A549 (cell line): ENCODE results near the gene VSIG4. TPM values are rescaled to one million over a fixed set of nuclear protein-coding genes. Genes with fewer than 3 reads are reported as not detected.

Experiments used
- ATAC-seq, 2 experiments: fragments of 200-7000 bp in 1 of 2; fragments of >200 bp in 1 of 2; cut with Nextera tagmentation in 1 of 2; cut with Tn5 transposase in 1 of 2; 3 replicates each; pipeline versions ENCODE4 v1.8.0 to v1.9.1; 2018 to 2020; ENCODE audit warnings: mild to moderate bottlenecking in 1 of 2, moderate library complexity in 1 of 2
- CTCF ChIA-PET: fragments of 300-600 bp; sonication (Branson Sonifier 250); formaldehyde crosslinking; extraction: SDS; loops from one replicate; lab custom pipeline; 2021; ENCODE audit warnings: antibody characterized with exemption, inconsistent platforms; lab: Yijun Ruan, JAX
- POLR2A ChIA-PET: fragments of 350-600 bp; formaldehyde crosslinking; extraction: SDS; loops from one replicate; lab custom pipeline; 2021; ENCODE audit warnings: antibody characterized with exemption, inconsistent platforms; lab: Yijun Ruan, JAX
- DNase-seq, 2 experiments: peaks; one replicate each; pipeline versions ENCODE4 v3.0.0 to v3.0.0-alpha.2; 2011 to 2016; ENCODE audit warnings: low read depth in 1 of 2, low spot score in 1 of 2
- FAIRE-seq: peaks from 2 replicates; lab custom pipeline; 2011; peaks lifted over from hg19 to GRCh38; lab: Jason Lieb, UNC
- H3K27ac ChIP-seq, 2 experiments: fragments of >200 bp; sonication (Bioruptor Twin); formaldehyde crosslinking; 3 replicates each; pipeline ENCODE4 v1.5.1; 2016 to 2017
- H3K4me1 ChIP-seq: fragments of >200 bp; sonication (Bioruptor Twin); formaldehyde crosslinking; 3 replicates; pipeline ENCODE4 v1.6.1; 2016
- H3K4me2 ChIP-seq: fragments of >200 bp; sonication (Bioruptor Twin); formaldehyde crosslinking; 3 replicates; pipeline ENCODE4 v1.6.1; 2016
- H3K4me3 ChIP-seq: fragments of >200 bp; sonication (Bioruptor Twin); formaldehyde crosslinking; 3 replicates; pipeline ENCODE4 v1.5.1; 2016
- H3K9me3 ChIP-seq: fragments of >200 bp; sonication (Bioruptor Twin); formaldehyde crosslinking; 3 replicates; pipeline ENCODE4 v1.6.1; 2016
- BHLHE40 ChIP-seq: IDR thresholded peaks from 2 replicates; pipeline ENCODE4 v1.6.1; 2012; ENCODE audit warnings: low read depth, low read length, inconsistent platforms
- CBX2 ChIP-seq: fragments of 200-600 bp; sonication (generic); IDR thresholded peaks from 2 replicates; pipeline ENCODE4 v1.6.1; 2016; ENCODE audit warnings: low read depth, mild to moderate bottlenecking, borderline replicate concordance
- CBX8 ChIP-seq: fragments of 200-600 bp; sonication (generic); IDR thresholded peaks from 2 replicates; pipeline ENCODE4 v1.6.1; 2016
- CHD2 ChIP-seq: fragments of 150-350 bp; IDR thresholded peaks from 2 replicates; pipeline ENCODE4 v1.6.1; 2014; ENCODE audit warnings: low read length; ENCODE audit not compliant: partially characterized antibody
- EHF ChIP-seq: fragments of 250-450 bp; sonication (Bioruptor Pico); IDR thresholded peaks from 2 replicates; pipeline ENCODE4 v1.5.0; 2020; ENCODE audit warnings: mild to moderate bottlenecking
- EP300 ChIP-seq, 2 experiments: fragments of >200 bp; sonication (Bioruptor Twin); formaldehyde crosslinking; IDR thresholded peaks; 2 replicates in 1 of 2; 3 replicates in 1 of 2; pipeline ENCODE4 v1.6.1; 2016 to 2017
- FOSB ChIP-seq: fragments of 250-450 bp; sonication (Bioruptor Pico); IDR thresholded peaks from 2 replicates; pipeline ENCODE4 v1.5.0; 2020; ENCODE audit warnings: mild to moderate bottlenecking, moderate library complexity
- FOSL2 ChIP-seq, 2 experiments: fragments of 450-650 bp in 1 of 2; fragments of >200 bp in 1 of 2; sonication (Bioruptor Twin) in 1 of 2; formaldehyde crosslinking; IDR thresholded peaks; 2 replicates each; pipeline versions ENCODE4 v1.5.0 to v1.6.1; 2016 to 2020; ENCODE audit warnings: mild to moderate bottlenecking in 1 of 2, moderate library complexity in 1 of 2
- HDAC2 ChIP-seq: fragments of 200-600 bp; sonication (generic); IDR thresholded peaks from 2 replicates; pipeline ENCODE4 v1.6.1; 2016
- HEYL ChIP-seq: fragments of 250-450 bp; sonication (Bioruptor Pico); IDR thresholded peaks from 2 replicates; pipeline ENCODE4 v1.8.0; 2021; ENCODE audit warnings: mild to moderate bottlenecking, moderate library complexity
- HOXB13 ChIP-seq: fragments of 250-450 bp; sonication (Bioruptor Pico); IDR thresholded peaks from 2 replicates; pipeline ENCODE4 v1.5.0; 2020; ENCODE audit warnings: low read depth, mild to moderate bottlenecking, moderate library complexity
- HOXB5 ChIP-seq: fragments of 250-450 bp; sonication (Bioruptor Pico); IDR thresholded peaks from 2 replicates; pipeline ENCODE4 v1.5.0; 2020; ENCODE audit warnings: mild to moderate bottlenecking, moderate library complexity
- KDM5A ChIP-seq: fragments of 200-600 bp; sonication (generic); IDR thresholded peaks from 2 replicates; pipeline ENCODE4 v1.6.1; 2016; ENCODE audit warnings: antibody characterized with exemption, mild to moderate bottlenecking
- MAFK ChIP-seq: fragments of 450-650 bp; IDR thresholded peaks from 2 replicates; pipeline ENCODE4 v1.6.1; 2014; ENCODE audit not compliant: partially characterized antibody
- MAZ ChIP-seq: fragments of 150-350 bp; IDR thresholded peaks from 2 replicates; pipeline ENCODE4 v1.6.1; 2014; ENCODE audit warnings: antibody characterized with exemption, low read depth, low read length, borderline replicate concordance
- NPAS2 ChIP-seq: fragments of 250-450 bp; sonication (Bioruptor Pico); IDR thresholded peaks from 2 replicates; pipeline ENCODE4 v1.8.0; 2022; ENCODE audit warnings: mild to moderate bottlenecking, moderate library complexity, borderline replicate concordance
- PHF8 ChIP-seq: fragments of 200-600 bp; sonication (generic); IDR thresholded peaks from 2 replicates; pipeline ENCODE4 v1.6.1; 2016; ENCODE audit warnings: low read depth, mild to moderate bottlenecking, antibody characterized with exemption, moderate library complexity, borderline replicate concordance
- POLR2A ChIP-seq: IDR thresholded peaks from 2 replicates; pipeline ENCODE4 v1.6.1; 2012; ENCODE audit warnings: mild to moderate bottlenecking, low read length
- POLR2AphosphoS2 ChIP-seq: conservative IDR thresholded peaks from 2 replicates; pipeline ENCODE4 v1.6.1; 2012; ENCODE audit warnings: low read length, improper control_type of control experiment, inconsistent platforms
- RAD21 ChIP-seq, 2 experiments: fragments of >200 bp in 1 of 2; sonication (Bioruptor Twin) in 1 of 2; formaldehyde crosslinking in 1 of 2; IDR thresholded peaks in 1 of 2; conservative IDR thresholded peaks in 1 of 2; 2 replicates in 1 of 2; 3 replicates in 1 of 2; pipeline ENCODE4 v1.6.1; 2012 to 2018; ENCODE audit warnings: inconsistent platforms in 1 of 2
- RCOR1 ChIP-seq: fragments of 150-350 bp; IDR thresholded peaks from 2 replicates; pipeline ENCODE4 v1.6.1; 2014; ENCODE audit warnings: antibody characterized with exemption, low read length, low read depth
- RNF2 ChIP-seq: fragments of 200-600 bp; sonication (generic); IDR thresholded peaks from 2 replicates; pipeline ENCODE4 v1.6.1; 2016; ENCODE audit warnings: low read depth, mild to moderate bottlenecking, antibody characterized with exemption, moderate library complexity, borderline replicate concordance
- SMC3 ChIP-seq: fragments of >200 bp; sonication (Bioruptor Twin); formaldehyde crosslinking; IDR thresholded peaks from 3 replicates; pipeline ENCODE4 v1.6.1; 2018; ENCODE audit warnings: inconsistent platforms
- SREBF2 ChIP-seq: fragments of 450-650 bp; IDR thresholded peaks from 2 replicates; pipeline ENCODE4 v1.6.1; 2014; ENCODE audit warnings: mild to moderate bottlenecking, moderate library complexity
- ZSCAN20 ChIP-seq: fragments of 250-450 bp; sonication (Bioruptor Pico); IDR thresholded peaks from 2 replicates; pipeline ENCODE4 v1.8.0; 2022; ENCODE audit warnings: mild to moderate bottlenecking, moderate library complexity
- WGBS: methylation state at CpG from one replicate; pipeline ENCODE4 v1.1.6; 2017; ENCODE audit errors: missing lambda C conversion rate; 5-methylcytosine and 5-hydroxymethylcytosine counted together
- polyA plus RNA-seq, 4 experiments: library from polyadenylated mRNA; depleted of rRNA in 3 of 4; stranded (reverse); fragments of >200 nt; fragmentation: RNase III in 1 of 4; extraction: RNeasy Plus Mini Kit Qiagen cat#74134 plus additional on column Dnase treatment in 1 of 4; gene quantifications; 2 replicates in 3 of 4; 3 replicates in 1 of 4; pipeline ENCODE4 v1.2.3, GENCODE V29; 2011 to 2017
- TF ChIP-seq, protein P1 (sequence below): fragments of 450-650 bp; IDR thresholded peaks from 2 replicates; pipeline ENCODE4 v1.6.1; 2014; ENCODE audit warnings: antibody characterized with exemption
- TF ChIP-seq, protein P2 (sequence below): fragments of 200-600 bp; sonication (generic); IDR thresholded peaks from 2 replicates; pipeline ENCODE4 v1.6.1; 2016; ENCODE audit warnings: antibody characterized with exemption, mild to moderate bottlenecking, moderate library complexity
- TF ChIP-seq, protein P3 (sequence below): fragments of >200 bp; sonication (Bioruptor Twin); formaldehyde crosslinking; IDR thresholded peaks from 3 replicates; pipeline ENCODE4 v1.5.1; 2016
- TF ChIP-seq, protein P4 (sequence below): IDR thresholded peaks from 2 replicates; pipeline ENCODE4 v1.6.1; 2012; ENCODE audit warnings: low read depth, borderline replicate concordance

VSIG4 gene
- polyA plus RNA-seq, 2 of the 4 experiments (the other 2 are of a cell fraction): not detected

- no peak for TF ChIP-seq RAD21 (conservative IDR thresholded peaks at IDR 0.05 in 1 of 2, IDR thresholded peaks at IDR 0.05 in 1 of 2)
- no peak for TF ChIP-seq POLR2AphosphoS2
Measured at GRCh38 chrX:66054978-66055377, 15.1 kb upstream of the VSIG4 start (continued).

DNA sequence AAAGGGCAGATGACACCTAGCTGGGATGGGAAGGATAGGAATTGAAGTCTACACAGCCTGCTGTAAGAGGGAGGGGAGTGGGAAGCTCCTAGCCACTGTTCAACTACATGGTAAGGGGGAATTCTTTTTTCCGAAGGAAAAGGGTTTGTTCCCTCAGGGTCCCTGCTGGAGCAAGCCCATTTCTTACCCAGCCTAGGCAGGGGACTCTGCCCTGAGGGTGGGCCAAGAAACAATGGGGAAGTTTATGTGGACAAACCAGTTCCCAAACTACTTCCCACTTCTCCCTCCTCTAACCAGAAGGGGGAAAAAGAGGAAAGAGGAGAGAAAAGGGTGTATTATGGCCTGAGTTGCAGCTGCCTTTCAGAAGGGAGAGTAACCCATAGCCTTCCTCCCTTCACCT lies 13.5 kb upstream of the VSIG4 start:
- WGBS: 0% methylated on average over 1 of the region's 1 CpG
- Histone ChIP-seq H3K4me3 (no peak overlapping the region), H3K27ac (no peak overlapping the region), H3K4me1 (no peaks in the 10 kb centered on the region), H3K9me3 (no peaks in the 10 kb centered on the region), H3K4me2 (no peak overlapping the region)
- no peak for TF ChIP-seq SMC3
- no peak for TF ChIP-seq MAFK
- DNase-seq: no peak
- ChIA-PET CTCF (no interaction called here), POLR2A (no interaction called here)
- FAIRE-seq: no peak
- no peak for ATAC-seq

- H3K9me3 ChIP-seq: no peaks in the 10 kb centered on the region
- POLR2A ChIA-PET: no interaction called here
Measured at GRCh38 chrX:66051980-66052379, 12.1 kb upstream of the VSIG4 start.

GRCh38 chrX:66050140-66050569 lies 10.3 kb upstream of the VSIG4 start:
- CTCF ChIA-PET: no interaction called here
- Histone ChIP-seq H3K27ac (no peak overlapping the region), H3K9me3 (no peaks in the 10 kb centered on the region), H3K4me1 (no peaks in the 10 kb centered on the region), H3K4me3 (no peak overlapping the region), H3K4me2 (no peak overlapping the region)
- ATAC-seq (no peak), DNase-seq (no peak), FAIRE-seq (no peak)
- no peak for TF ChIP-seq PHF8
- TF ChIP-seq, protein P1, sequence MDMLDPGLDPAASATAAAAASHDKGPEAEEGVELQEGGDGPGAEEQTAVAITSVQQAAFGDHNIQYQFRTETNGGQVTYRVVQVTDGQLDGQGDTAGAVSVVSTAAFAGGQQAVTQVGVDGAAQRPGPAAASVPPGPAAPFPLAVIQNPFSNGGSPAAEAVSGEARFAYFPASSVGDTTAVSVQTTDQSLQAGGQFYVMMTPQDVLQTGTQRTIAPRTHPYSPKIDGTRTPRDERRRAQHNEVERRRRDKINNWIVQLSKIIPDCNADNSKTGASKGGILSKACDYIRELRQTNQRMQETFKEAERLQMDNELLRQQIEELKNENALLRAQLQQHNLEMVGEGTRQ: no peak
- TF ChIP-seq, protein P2, sequence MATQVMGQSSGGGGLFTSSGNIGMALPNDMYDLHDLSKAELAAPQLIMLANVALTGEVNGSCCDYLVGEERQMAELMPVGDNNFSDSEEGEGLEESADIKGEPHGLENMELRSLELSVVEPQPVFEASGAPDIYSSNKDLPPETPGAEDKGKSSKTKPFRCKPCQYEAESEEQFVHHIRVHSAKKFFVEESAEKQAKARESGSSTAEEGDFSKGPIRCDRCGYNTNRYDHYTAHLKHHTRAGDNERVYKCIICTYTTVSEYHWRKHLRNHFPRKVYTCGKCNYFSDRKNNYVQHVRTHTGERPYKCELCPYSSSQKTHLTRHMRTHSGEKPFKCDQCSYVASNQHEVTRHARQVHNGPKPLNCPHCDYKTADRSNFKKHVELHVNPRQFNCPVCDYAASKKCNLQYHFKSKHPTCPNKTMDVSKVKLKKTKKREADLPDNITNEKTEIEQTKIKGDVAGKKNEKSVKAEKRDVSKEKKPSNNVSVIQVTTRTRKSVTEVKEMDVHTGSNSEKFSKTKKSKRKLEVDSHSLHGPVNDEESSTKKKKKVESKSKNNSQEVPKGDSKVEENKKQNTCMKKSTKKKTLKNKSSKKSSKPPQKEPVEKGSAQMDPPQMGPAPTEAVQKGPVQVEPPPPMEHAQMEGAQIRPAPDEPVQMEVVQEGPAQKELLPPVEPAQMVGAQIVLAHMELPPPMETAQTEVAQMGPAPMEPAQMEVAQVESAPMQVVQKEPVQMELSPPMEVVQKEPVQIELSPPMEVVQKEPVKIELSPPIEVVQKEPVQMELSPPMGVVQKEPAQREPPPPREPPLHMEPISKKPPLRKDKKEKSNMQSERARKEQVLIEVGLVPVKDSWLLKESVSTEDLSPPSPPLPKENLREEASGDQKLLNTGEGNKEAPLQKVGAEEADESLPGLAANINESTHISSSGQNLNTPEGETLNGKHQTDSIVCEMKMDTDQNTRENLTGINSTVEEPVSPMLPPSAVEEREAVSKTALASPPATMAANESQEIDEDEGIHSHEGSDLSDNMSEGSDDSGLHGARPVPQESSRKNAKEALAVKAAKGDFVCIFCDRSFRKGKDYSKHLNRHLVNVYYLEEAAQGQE: no peak
- TF ChIP-seq, protein P3, sequence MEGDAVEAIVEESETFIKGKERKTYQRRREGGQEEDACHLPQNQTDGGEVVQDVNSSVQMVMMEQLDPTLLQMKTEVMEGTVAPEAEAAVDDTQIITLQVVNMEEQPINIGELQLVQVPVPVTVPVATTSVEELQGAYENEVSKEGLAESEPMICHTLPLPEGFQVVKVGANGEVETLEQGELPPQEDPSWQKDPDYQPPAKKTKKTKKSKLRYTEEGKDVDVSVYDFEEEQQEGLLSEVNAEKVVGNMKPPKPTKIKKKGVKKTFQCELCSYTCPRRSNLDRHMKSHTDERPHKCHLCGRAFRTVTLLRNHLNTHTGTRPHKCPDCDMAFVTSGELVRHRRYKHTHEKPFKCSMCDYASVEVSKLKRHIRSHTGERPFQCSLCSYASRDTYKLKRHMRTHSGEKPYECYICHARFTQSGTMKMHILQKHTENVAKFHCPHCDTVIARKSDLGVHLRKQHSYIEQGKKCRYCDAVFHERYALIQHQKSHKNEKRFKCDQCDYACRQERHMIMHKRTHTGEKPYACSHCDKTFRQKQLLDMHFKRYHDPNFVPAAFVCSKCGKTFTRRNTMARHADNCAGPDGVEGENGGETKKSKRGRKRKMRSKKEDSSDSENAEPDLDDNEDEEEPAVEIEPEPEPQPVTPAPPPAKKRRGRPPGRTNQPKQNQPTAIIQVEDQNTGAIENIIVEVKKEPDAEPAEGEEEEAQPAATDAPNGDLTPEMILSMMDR: no peak
- TF ChIP-seq EP300 (IDR thresholded peaks at IDR 0.05): no peak
- no peak for TF ChIP-seq POLR2A
- TF ChIP-seq, protein P4, sequence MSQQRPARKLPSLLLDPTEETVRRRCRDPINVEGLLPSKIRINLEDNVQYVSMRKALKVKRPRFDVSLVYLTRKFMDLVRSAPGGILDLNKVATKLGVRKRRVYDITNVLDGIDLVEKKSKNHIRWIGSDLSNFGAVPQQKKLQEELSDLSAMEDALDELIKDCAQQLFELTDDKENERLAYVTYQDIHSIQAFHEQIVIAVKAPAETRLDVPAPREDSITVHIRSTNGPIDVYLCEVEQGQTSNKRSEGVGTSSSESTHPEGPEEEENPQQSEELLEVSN: no peak
- no peak for TF ChIP-seq SMC3
- no peak for TF ChIP-seq HOXB5
- no peak for TF ChIP-seq CBX8
- no peak for TF ChIP-seq HEYL
- TF ChIP-seq POLR2AphosphoS2: no peak
- TF ChIP-seq NPAS2: no peak
- no peak for TF ChIP-seq CBX2
- TF ChIP-seq FOSB (CRISPR knock-in tag): no peak
- POLR2A ChIA-PET: no interaction called here
- 31% methylated on average over 1 of the region's 1 CpG for WGBS

More at GRCh38 chrX:66051980-66052379, 12.1 kb upstream of the VSIG4 start:
- Histone ChIP-seq H3K27ac (no peak overlapping the region), H3K4me2 (no peak overlapping the region), H3K4me1 (no peaks in the 10 kb centered on the region)
- no peak for ATAC-seq
- CTCF ChIA-PET: no interaction called here
- DNase-seq: no peak
- FAIRE-seq: peak; percentile 23
- TF ChIP-seq BHLHE40 (no peak), CHD2 (no peak), FOSB (CRISPR knock-in tag) (no peak), HDAC2 (no peak), CBX8 (no peak), KDM5A (no peak), MAZ (no peak), POLR2AphosphoS2 (no peak), FOSL2 (IDR thresholded peaks at IDR 0.05) (no peak), FOSL2 (CRISPR knock-in tag; IDR thresholded peaks at IDR 0.05) (no peak), RNF2 (no peak), EHF (CRISPR knock-in tag) (no peak), POLR2A (no peak), RCOR1 (no peak), ZSCAN20 (CRISPR knock-in tag) (no peak), SREBF2 (no peak), HOXB13 (CRISPR knock-in tag) (no peak)
- TF ChIP-seq, all 56 proteins: peak for 0
- WGBS: 0% methylated on average over 3 of the region's 3 CpGs
- no peak overlapping the region for H3K4me3 ChIP-seq
